GM23338 (cell line): ENCODE results near the gene AUH. TPM values are rescaled to one million over a fixed set of nuclear protein-coding genes. Genes with fewer than 3 reads are reported as not detected.

ENCODE experiments used
- CREB1 ChIP-seq: fragments of 250-450 bp; sonication (Bioruptor Pico); IDR thresholded peaks from 2 replicates; pipeline ENCODE4 v1.5.0; 2020; ENCODE audit warnings: low read depth, mild to moderate bottlenecking, moderate library complexity
- EZH2 ChIP-seq: fragments of 200-600 bp; sonication (generic); IDR thresholded peaks from one replicate; pipeline ENCODE4 v1.8.0; 2017; ENCODE audit warnings: antibody characterized with exemption, mild to moderate bottlenecking, low read depth; ENCODE audit not compliant: unreplicated experiment
- EZH2phosphoT487 ChIP-seq: fragments of 200-600 bp; sonication (generic); IDR thresholded peaks from one replicate; pipeline ENCODE4 v1.8.1; 2018; ENCODE audit warnings: antibody characterized with exemption; ENCODE audit not compliant: unreplicated experiment
- JUNB ChIP-seq: IDR thresholded peaks from one replicate; pipeline ENCODE4 v1.6.1; 2016; ENCODE audit warnings: antibody characterized with exemption; ENCODE audit not compliant: unreplicated experiment
- NANOG ChIP-seq: IDR thresholded peaks from 2 replicates; pipeline ENCODE4 v1.6.1; 2016; ENCODE audit warnings: antibody characterized with exemption, borderline replicate concordance
- POLR2AphosphoS5 ChIP-seq: IDR thresholded peaks from 2 replicates; pipeline ENCODE4 v1.6.1; 2016; ENCODE audit warnings: antibody characterized with exemption, low read depth
- STAT1 ChIP-seq: IDR thresholded peaks from one replicate; pipeline ENCODE4 v1.6.1; 2016; ENCODE audit warnings: antibody characterized with exemption; ENCODE audit not compliant: unreplicated experiment
- polyA plus RNA-seq: library from polyadenylated mRNA; unstranded; fragments of >200 nt; fragmentation: Nextera tagmentation; extraction: Ambion mirVana; gene quantifications from 2 replicates; pipeline ENCODE4 v1.2.1, GENCODE V29; 2016
- total RNA-seq: library from RNA; depleted of rRNA; stranded (reverse); fragments of >200 nt; shearing (Covaris generic); gene quantifications from 2 replicates; pipeline ENCODE4 v1.2.3, GENCODE V29; 2014
- TF ChIP-seq, protein P1 (sequence below): fragments of 250-450 bp; sonication (Bioruptor Pico); IDR thresholded peaks from 2 replicates; pipeline ENCODE4 v1.5.0; 2020; ENCODE audit warnings: mild to moderate bottlenecking, moderate library complexity
- TF ChIP-seq, protein P2 (sequence below), 2 experiments: fragments of 200-600 bp in 1 of 2; sonication (generic) in 1 of 2; conservative IDR thresholded peaks; 2 replicates each; pipeline versions ENCODE4 v1.5.1 to v1.6.1; 2016 to 2017; ENCODE audit warnings: antibody characterized with exemption in 2 of 2, low read depth in 2 of 2, mild to moderate bottlenecking in 2 of 2, moderate library complexity in 1 of 2
- TF ChIP-seq, protein P3 (sequence below): IDR thresholded peaks from one replicate; pipeline ENCODE4 v1.6.1; 2018; ENCODE audit warnings: antibody characterized with exemption; ENCODE audit not compliant: unreplicated experiment

Gene AUH
- total and polyA plus RNA-seq, 2 experiments from 2014 or later = 28.8 to 34.2 TPM

DNA sequence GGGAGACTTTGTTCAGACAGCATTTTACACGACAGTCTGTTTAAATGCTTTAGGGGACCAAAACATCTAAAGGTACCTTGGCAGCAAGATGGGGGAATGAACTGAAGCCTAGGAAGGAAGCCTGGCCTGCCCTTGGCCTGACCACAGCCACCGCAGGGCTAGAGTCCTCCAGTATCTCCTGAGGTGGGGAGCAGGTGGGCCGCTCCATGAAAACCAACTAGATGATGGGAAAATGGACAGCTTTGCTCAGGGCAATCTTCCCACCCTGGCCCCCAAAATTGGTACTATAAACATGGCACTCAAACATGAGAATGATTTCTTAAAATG, 153.3 kb downstream of the AUH start (continued):
- TF ChIP-seq, protein P1, sequence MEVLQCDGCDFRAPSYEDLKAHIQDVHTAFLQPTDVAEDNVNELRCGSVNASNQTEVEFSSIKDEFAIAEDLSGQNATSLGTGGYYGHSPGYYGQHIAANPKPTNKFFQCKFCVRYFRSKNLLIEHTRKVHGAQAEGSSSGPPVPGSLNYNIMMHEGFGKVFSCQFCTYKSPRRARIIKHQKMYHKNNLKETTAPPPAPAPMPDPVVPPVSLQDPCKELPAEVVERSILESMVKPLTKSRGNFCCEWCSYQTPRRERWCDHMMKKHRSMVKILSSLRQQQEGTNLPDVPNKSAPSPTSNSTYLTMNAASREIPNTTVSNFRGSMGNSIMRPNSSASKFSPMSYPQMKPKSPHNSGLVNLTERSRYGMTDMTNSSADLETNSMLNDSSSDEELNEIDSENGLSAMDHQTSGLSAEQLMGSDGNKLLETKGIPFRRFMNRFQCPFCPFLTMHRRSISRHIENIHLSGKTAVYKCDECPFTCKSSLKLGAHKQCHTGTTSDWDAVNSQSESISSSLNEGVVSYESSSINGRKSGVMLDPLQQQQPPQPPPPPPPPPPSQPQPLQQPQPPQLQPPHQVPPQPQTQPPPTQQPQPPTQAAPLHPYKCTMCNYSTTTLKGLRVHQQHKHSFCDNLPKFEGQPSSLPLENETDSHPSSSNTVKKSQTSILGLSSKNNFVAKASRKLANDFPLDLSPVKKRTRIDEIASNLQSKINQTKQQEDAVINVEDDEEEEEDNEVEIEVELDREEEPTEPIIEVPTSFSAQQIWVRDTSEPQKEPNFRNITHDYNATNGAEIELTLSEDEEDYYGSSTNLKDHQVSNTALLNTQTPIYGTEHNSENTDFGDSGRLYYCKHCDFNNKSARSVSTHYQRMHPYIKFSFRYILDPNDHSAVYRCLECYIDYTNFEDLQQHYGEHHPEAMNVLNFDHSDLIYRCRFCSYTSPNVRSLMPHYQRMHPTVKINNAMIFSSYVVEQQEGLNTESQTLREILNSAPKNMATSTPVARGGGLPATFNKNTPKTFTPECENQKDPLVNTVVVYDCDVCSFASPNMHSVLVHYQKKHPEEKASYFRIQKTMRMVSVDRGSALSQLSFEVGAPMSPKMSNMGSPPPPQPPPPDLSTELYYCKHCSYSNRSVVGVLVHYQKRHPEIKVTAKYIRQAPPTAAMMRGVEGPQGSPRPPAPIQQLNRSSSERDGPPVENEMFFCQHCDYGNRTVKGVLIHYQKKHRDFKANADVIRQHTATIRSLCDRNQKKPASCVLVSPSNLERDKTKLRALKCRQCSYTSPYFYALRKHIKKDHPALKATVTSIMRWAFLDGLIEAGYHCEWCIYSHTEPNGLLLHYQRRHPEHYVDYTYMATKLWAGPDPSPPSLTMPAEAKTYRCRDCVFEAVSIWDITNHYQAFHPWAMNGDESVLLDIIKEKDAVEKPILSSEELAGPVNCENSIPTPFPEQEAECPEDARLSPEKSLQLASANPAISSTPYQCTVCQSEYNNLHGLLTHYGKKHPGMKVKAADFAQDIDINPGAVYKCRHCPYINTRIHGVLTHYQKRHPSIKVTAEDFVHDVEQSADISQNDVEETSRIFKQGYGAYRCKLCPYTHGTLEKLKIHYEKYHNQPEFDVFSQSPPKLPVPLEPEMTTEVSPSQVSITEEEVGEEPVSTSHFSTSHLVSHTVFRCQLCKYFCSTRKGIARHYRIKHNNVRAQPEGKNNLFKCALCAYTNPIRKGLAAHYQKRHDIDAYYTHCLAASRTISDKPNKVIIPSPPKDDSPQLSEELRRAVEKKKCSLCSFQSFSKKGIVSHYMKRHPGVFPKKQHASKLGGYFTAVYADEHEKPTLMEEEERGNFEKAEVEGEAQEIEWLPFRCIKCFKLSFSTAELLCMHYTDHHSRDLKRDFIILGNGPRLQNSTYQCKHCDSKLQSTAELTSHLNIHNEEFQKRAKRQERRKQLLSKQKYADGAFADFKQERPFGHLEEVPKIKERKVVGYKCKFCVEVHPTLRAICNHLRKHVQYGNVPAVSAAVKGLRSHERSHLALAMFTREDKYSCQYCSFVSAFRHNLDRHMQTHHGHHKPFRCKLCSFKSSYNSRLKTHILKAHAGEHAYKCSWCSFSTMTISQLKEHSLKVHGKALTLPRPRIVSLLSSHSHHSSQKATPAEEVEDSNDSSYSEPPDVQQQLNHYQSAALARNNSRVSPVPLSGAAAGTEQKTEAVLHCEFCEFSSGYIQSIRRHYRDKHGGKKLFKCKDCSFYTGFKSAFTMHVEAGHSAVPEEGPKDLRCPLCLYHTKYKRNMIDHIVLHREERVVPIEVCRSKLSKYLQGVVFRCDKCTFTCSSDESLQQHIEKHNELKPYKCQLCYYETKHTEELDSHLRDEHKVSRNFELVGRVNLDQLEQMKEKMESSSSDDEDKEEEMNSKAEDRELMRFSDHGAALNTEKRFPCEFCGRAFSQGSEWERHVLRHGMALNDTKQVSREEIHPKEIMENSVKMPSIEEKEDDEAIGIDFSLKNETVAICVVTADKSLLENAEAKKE (CRISPR knock-in tag) = no peak
- TF ChIP-seq POLR2AphosphoS5 (no peak), CREB1 (no peak), JUNB (no peak), EZH2 (no peak), NANOG (no peak), STAT1 (no peak), EZH2phosphoT487 (no peak)
- TF ChIP-seq, protein P2, sequence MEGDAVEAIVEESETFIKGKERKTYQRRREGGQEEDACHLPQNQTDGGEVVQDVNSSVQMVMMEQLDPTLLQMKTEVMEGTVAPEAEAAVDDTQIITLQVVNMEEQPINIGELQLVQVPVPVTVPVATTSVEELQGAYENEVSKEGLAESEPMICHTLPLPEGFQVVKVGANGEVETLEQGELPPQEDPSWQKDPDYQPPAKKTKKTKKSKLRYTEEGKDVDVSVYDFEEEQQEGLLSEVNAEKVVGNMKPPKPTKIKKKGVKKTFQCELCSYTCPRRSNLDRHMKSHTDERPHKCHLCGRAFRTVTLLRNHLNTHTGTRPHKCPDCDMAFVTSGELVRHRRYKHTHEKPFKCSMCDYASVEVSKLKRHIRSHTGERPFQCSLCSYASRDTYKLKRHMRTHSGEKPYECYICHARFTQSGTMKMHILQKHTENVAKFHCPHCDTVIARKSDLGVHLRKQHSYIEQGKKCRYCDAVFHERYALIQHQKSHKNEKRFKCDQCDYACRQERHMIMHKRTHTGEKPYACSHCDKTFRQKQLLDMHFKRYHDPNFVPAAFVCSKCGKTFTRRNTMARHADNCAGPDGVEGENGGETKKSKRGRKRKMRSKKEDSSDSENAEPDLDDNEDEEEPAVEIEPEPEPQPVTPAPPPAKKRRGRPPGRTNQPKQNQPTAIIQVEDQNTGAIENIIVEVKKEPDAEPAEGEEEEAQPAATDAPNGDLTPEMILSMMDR (conservative IDR thresholded peaks at IDR 0.05; ENCODE audit: low read depth in 2 of 2) = no peak
- TF ChIP-seq, protein P3, sequence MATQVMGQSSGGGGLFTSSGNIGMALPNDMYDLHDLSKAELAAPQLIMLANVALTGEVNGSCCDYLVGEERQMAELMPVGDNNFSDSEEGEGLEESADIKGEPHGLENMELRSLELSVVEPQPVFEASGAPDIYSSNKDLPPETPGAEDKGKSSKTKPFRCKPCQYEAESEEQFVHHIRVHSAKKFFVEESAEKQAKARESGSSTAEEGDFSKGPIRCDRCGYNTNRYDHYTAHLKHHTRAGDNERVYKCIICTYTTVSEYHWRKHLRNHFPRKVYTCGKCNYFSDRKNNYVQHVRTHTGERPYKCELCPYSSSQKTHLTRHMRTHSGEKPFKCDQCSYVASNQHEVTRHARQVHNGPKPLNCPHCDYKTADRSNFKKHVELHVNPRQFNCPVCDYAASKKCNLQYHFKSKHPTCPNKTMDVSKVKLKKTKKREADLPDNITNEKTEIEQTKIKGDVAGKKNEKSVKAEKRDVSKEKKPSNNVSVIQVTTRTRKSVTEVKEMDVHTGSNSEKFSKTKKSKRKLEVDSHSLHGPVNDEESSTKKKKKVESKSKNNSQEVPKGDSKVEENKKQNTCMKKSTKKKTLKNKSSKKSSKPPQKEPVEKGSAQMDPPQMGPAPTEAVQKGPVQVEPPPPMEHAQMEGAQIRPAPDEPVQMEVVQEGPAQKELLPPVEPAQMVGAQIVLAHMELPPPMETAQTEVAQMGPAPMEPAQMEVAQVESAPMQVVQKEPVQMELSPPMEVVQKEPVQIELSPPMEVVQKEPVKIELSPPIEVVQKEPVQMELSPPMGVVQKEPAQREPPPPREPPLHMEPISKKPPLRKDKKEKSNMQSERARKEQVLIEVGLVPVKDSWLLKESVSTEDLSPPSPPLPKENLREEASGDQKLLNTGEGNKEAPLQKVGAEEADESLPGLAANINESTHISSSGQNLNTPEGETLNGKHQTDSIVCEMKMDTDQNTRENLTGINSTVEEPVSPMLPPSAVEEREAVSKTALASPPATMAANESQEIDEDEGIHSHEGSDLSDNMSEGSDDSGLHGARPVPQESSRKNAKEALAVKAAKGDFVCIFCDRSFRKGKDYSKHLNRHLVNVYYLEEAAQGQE = no peak
